DND-41 (cell line): Measurements from ENCODE around the gene OR10R2.

Experiments
- ATAC-seq: fragments of 200-7000 bp; cut with Tn5 transposase; 3 replicates; pipeline ENCODE4 v1.9.1; 2021; ENCODE audit warnings: low read depth; ENCODE audit not compliant: insufficient read depth
- DNase-seq: peaks from one replicate; pipeline ENCODE4 v3.0.0-alpha.2; 2020
- H2AFZ ChIP-seq: 2 replicates; pipeline ENCODE4 v1.6.0; 2012; ENCODE audit warnings: low read depth, low read length
- H3K27ac ChIP-seq: 2 replicates; pipeline ENCODE4 v1.5.1; 2012; ENCODE audit warnings: low read length, inconsistent platforms
- H3K27me3 ChIP-seq: fragments of 200-600 bp; sonication (generic); 2 replicates; pipeline ENCODE4 v1.6.0; 2012; ENCODE audit warnings: low read length, mild to moderate bottlenecking, inconsistent platforms; ENCODE audit not compliant: insufficient read depth, poor library complexity
- H3K36me3 ChIP-seq: 2 replicates; pipeline ENCODE4 v1.5.1; 2012; ENCODE audit warnings: low read length, inconsistent platforms; ENCODE audit not compliant: insufficient read depth
- H3K4me1 ChIP-seq: 2 replicates; pipeline ENCODE4 v1.5.1; 2012; ENCODE audit warnings: mild to moderate bottlenecking, low read length; ENCODE audit not compliant: insufficient read depth
- H3K4me2 ChIP-seq: 2 replicates; pipeline ENCODE4 v1.6.0; 2012; ENCODE audit warnings: mild to moderate bottlenecking, moderate library complexity, low read length, inconsistent platforms; ENCODE audit not compliant: insufficient read depth
- H3K4me3 ChIP-seq, 2 experiments: fragments of 200-600 bp in 1 of 2; shearing (Covaris generic) in 1 of 2; 2 replicates each; pipeline ENCODE4 v1.5.1; 2012 to 2016; ENCODE audit warnings: inconsistent platforms in 2 of 2, low read length in 2 of 2, mild to moderate bottlenecking in 2 of 2, low read depth in 1 of 2, moderate library complexity in 1 of 2
- H3K79me2 ChIP-seq: 2 replicates; pipeline ENCODE4 v1.6.0; 2012; ENCODE audit warnings: low read length, inconsistent platforms; ENCODE audit not compliant: insufficient read depth
- H3K9ac ChIP-seq: 2 replicates; pipeline ENCODE4 v1.6.0; 2012; ENCODE audit warnings: low read depth, mild to moderate bottlenecking, inconsistent platforms, low read length, moderate library complexity
- H3K9me3 ChIP-seq: 2 replicates; pipeline ENCODE4 v1.5.1; 2012; ENCODE audit warnings: low read length, moderate library complexity, mild to moderate bottlenecking, inconsistent platforms; ENCODE audit not compliant: insufficient read depth, severe bottlenecking
- H4K20me1 ChIP-seq: 2 replicates; pipeline ENCODE4 v1.6.0; 2012; ENCODE audit warnings: low read length; ENCODE audit not compliant: insufficient read depth
- EZH2 ChIP-seq: IDR thresholded peaks from 3 replicates; pipeline ENCODE4 v1.6.1; 2012; ENCODE audit warnings: borderline replicate concordance, low read depth, mild to moderate bottlenecking, moderate library complexity, low read length, inconsistent platforms; ENCODE audit not compliant: severe bottlenecking
- TF ChIP-seq, protein P1 (sequence below): IDR thresholded peaks from 2 replicates; pipeline ENCODE4 v1.5.1; 2012; ENCODE audit warnings: borderline replicate concordance, low read length, moderate library complexity, mild to moderate bottlenecking; ENCODE audit not compliant: poor library complexity, severe bottlenecking; ENCODE audit errors: extremely low read depth

Gene OR10R2

DNA sequence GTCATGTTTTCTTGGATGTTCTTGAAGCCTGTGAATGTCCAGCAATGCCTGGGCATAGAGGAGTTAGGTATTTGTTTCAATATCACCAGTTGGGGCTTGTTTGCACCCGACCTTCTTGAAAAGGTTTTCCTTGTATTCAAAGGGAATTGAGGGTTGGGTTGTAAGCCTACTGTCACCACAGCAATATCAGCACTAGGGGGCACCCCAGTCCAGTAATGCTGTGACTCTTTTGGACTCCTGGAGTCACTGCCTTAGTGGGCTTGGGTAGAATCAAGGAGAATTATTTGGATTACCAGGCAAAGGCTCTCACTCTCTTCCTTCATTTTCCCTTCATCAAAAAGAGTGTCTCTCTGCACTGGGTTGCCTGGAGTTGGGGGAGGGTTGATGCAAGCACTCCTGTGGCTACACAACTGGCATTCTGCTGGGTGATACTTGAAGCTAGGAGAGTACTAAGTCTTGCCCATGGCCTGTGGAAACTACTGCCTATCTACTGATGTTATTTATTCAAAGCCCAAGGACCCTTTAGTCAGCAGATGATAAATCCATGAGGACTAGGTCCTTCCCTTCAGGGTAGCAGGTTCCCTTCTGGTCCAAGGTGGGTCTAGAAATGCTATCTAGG lies 34.5 kb downstream of the OR10R2 start:
- ATAC-seq, result peak; percentile 24; the same call in 1 of the 3 replicates
- Histone ChIP-seq H3K4me3 (no peak overlapping the region), H3K36me3 (no peaks in the 10 kb centered on the region), H3K9ac (no peak overlapping the region), H3K27ac (no peak overlapping the region), H4K20me1 (no peaks in the 10 kb centered on the region), H3K9me3 (peaks cover 6% of the 10 kb centered on the region), H3K79me2 (no peaks in the 10 kb centered on the region), H3K4me2 (no peak overlapping the region), H3K27me3 (no peaks in the 10 kb centered on the region), H3K4me1 (no peaks in the 10 kb centered on the region), H2AFZ (no peak overlapping the region)
- DNase-seq, result no peak
- TF ChIP-seq EZH2, result no peak
- TF ChIP-seq, protein P1, sequence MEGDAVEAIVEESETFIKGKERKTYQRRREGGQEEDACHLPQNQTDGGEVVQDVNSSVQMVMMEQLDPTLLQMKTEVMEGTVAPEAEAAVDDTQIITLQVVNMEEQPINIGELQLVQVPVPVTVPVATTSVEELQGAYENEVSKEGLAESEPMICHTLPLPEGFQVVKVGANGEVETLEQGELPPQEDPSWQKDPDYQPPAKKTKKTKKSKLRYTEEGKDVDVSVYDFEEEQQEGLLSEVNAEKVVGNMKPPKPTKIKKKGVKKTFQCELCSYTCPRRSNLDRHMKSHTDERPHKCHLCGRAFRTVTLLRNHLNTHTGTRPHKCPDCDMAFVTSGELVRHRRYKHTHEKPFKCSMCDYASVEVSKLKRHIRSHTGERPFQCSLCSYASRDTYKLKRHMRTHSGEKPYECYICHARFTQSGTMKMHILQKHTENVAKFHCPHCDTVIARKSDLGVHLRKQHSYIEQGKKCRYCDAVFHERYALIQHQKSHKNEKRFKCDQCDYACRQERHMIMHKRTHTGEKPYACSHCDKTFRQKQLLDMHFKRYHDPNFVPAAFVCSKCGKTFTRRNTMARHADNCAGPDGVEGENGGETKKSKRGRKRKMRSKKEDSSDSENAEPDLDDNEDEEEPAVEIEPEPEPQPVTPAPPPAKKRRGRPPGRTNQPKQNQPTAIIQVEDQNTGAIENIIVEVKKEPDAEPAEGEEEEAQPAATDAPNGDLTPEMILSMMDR, result peak; percentile 54

DNA sequence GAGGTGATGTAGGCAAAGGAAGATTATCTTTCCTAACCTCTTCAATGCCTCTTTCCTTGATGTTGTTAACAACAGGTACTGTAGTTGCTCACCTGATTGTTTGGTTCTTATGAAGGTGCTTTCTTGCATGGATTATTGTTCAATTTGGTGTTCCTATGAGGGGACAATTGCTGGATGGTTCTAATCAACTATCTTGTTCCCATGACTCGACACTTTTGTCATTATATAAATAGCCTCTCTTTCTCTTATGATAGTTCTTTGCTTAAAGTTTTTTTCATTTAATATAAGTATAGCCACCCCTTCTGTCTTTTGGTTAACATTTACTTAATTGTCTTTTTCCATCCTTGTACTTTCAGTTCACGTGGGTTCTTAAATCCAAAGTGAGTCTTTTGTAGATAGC lies 35.5 kb downstream of the OR10R2 start:
- no peak overlapping the region for H3K4me3 ChIP-seq

DNA sequence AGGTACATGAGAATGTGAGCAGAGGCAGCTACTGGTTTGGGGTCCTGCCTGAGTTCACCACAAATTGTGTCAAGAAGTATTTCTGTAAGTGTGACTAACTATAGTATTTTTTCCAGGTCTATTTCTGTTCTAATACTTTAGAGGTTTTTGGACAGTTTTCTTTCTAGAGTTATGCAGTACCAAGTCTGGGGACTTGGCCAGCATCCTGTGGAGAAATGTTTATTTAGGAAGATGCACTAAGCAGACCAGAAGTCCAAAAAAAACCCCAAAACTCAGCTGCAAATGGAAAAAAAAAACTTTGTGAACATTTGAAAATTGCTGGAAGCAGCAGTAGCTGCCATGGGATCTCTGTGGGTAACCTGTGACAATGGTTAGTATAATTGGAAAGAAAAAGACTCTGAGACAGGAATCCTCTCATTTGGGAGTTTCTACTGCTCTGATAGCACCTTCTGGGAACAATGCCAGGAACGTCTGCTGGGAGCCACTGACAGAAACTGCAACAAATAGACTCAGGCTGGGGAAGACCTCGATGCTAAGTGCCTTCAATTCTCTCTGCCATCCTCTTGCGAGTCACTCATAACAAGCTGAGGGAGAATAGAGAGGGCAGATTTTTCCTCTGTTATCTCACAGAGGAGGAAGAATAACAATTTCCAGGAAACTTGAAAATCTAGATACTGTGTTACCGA lies 37.6 kb downstream of the OR10R2 start:
- no peaks in the 10 kb centered on the region for H3K4me1 ChIP-seq
- H3K27me3 ChIP-seq, result no peaks in the 10 kb centered on the region
- DNase-seq (no peak), ATAC-seq (no peak)
- H3K27ac ChIP-seq, result no peak overlapping the region
- H3K9ac ChIP-seq, result no peak overlapping the region
- no peak overlapping the region for H3K4me3 ChIP-seq
- no peaks in the 10 kb centered on the region for H3K79me2 ChIP-seq
- H3K4me2 ChIP-seq, result no peak overlapping the region
- H3K36me3 ChIP-seq, result no peaks in the 10 kb centered on the region
- peaks cover 6% of the 10 kb centered on the region for H3K9me3 ChIP-seq
- H2AFZ ChIP-seq, result no peak overlapping the region; the same call in 1 of the 2 replicates
- TF ChIP-seq, protein P1, result no peak
- TF ChIP-seq EZH2, result no peak
- H4K20me1 ChIP-seq, result no peaks in the 10 kb centered on the region

More for the DNA sequence above, 35.5 kb downstream of the OR10R2 start:
- Histone ChIP-seq H3K4me2 (no peak overlapping the region), H4K20me1 (no peaks in the 10 kb centered on the region), H3K27ac (no peak overlapping the region), H3K4me1 (no peaks in the 10 kb centered on the region), H3K9me3 (peaks cover 6% of the 10 kb centered on the region), H3K27me3 (no peaks in the 10 kb centered on the region), H2AFZ (no peak overlapping the region), H3K79me2 (no peaks in the 10 kb centered on the region), H3K9ac (no peak overlapping the region), H3K36me3 (no peaks in the 10 kb centered on the region)
- DNase-seq (no peak), ATAC-seq (no peak)
- TF ChIP-seq EZH2, result no peak
- TF ChIP-seq, protein P1, result no peak
